Lower leg skin (tissue), 3 donors: Measurements from ENCODE around the gene ARL17B.
"Not testable (repeated sequence)": the region's sequence is repeated elsewhere in the genome, so short reads cannot be mapped to it uniquely, and the experiment has no call there.

Experiments used
- CTCF ChIP-seq, 3 donors: fragments of 450-650 bp; IDR thresholded peaks; one replicate each; pipeline ENCODE4 v1.5.1; 2016; ENCODE audit warnings: antibody characterized with exemption in 3 of 3, mild to moderate bottlenecking in 3 of 3, moderate library complexity in 2 of 3
- POLR2A ChIP-seq, 2 donors: fragments of 450-650 bp; IDR thresholded peaks; one replicate each; pipeline ENCODE4 v1.6.1; 2016 to 2017; ENCODE audit warnings: antibody characterized with exemption in 2 of 2, mild to moderate bottlenecking in 1 of 2, moderate library complexity in 1 of 2

GRCh38 chr17:46385491-46385890, 23.9 kb upstream of the ARL17B start:
- not testable (repeated sequence) for TF ChIP-seq CTCF, POLR2A (IDR thresholded peaks at IDR 0.05)
